Heart right ventricle (tissue), 16 donors: ENCODE results near the gene SIK2. TPM values are rescaled to one million over a fixed set of nuclear protein-coding genes. Genes with fewer than 3 reads are reported as not detected.
"Not testable (repeated sequence)": the region's sequence is repeated elsewhere in the genome, so short reads cannot be mapped to it uniquely, and the experiment has no call there.

Source experiments
- ATAC-seq, 8 donors: fragments of 200-7000 bp; cut with Tn5 transposase; one replicate each; pipeline ENCODE4 v1.9.1; 2020; ENCODE audit warnings: mild to moderate bottlenecking in 8 of 8, moderate library complexity in 8 of 8, moderate number of reproducible peaks in 1 of 8
- DNase-seq, 2 donors: peaks; one replicate each; pipeline ENCODE4 v3.0.0-alpha.2; 2020
- H3K27ac ChIP-seq, 10 donors: fragments of 200-600 bp; sonication (generic) in 2 of 10; one replicate each; pipeline versions ENCODE4 v1.5.0 to v1.8.0; 2020 to 2022; ENCODE audit warnings: mild to moderate bottlenecking in 3 of 10
- H3K27me3 ChIP-seq, 7 donors: fragments of 200-600 bp; one replicate each; pipeline ENCODE4 v1.8.0; 2021 to 2022; ENCODE audit warnings: mild to moderate bottlenecking in 2 of 7
- H3K36me3 ChIP-seq, 9 donors: fragments of 200-600 bp; sonication (generic) in 1 of 9; one replicate each; pipeline versions ENCODE4 v1.5.0 to v1.8.0; 2020 to 2022; ENCODE audit warnings: mild to moderate bottlenecking in 2 of 9
- H3K4me1 ChIP-seq, 9 donors: fragments of 200-600 bp; sonication (generic) in 1 of 9; one replicate each; pipeline versions ENCODE4 v1.5.0 to v1.8.0; 2020 to 2022; ENCODE audit warnings: mild to moderate bottlenecking in 4 of 9
- H3K4me3 ChIP-seq, 10 donors: fragments of 200-600 bp; sonication (generic) in 2 of 10; one replicate each; pipeline versions ENCODE4 v1.5.0 to v1.8.0; 2020 to 2022; ENCODE audit warnings: mild to moderate bottlenecking in 7 of 10, moderate library complexity in 2 of 10
- H3K9me3 ChIP-seq, 11 donors: fragments of 200-600 bp in 10 of 11; sonication (generic) in 2 of 11; one replicate each; pipeline versions ENCODE4 v1.5.0 to v1.8.0; 2013 to 2022; ENCODE audit warnings: mild to moderate bottlenecking in 2 of 11, control low read depth in 1 of 11, moderate library complexity in 1 of 11
- WGBS, 2 donors: extraction: QIAGEN DNeasy Blood & Tissue Kit; methylation state at CpG; one replicate each; pipeline ENCODE4 v1.1.7; 2013; ENCODE audit warnings: inconsistent platforms in 1 of 2; 5-methylcytosine and 5-hydroxymethylcytosine counted together
- intact Hi-C, 10 donors: fragments of 100-400 bp; cut with DNase I; formaldehyde crosslinking; loops; one replicate each; pipeline versions ENCODE4 v1.11.1 to v1.14.2; 2022
- polyA plus RNA-seq, 2 donors: library from polyadenylated mRNA; stranded (reverse); fragments of 200-250 nt; gene quantifications; one replicate each; pipeline ENCODE4 v1.2.3, GENCODE V29; 2013
- total RNA-seq, 10 donors: library from RNA; stranded (reverse); fragmentation: NEBNext Ultra II Directional in 3 of 10; extraction: Animal tissue kit (Norgen Biotek cat#: 25700) in 3 of 10; gene quantifications; one replicate each; pipeline versions ENCODE4 v1.2.1 to v1.2.4, GENCODE V29; 2021 to 2023
- TF ChIP-seq, protein P1 (sequence below), 9 donors: fragments of 200-600 bp; sonication (generic) in 2 of 9; IDR thresholded peaks; one replicate each; pipeline versions ENCODE4 v1.5.0 to v1.8.0; 2021 to 2022; ENCODE audit warnings: antibody characterized with exemption in 9 of 9, mild to moderate bottlenecking in 5 of 9, moderate library complexity in 1 of 9
- donor health status: Arrhythmogenic right ventricular cardiomyopathy.
- donor health status: ischemic (EF 13 %, LVEDD 7.1; RV severe dilation, severe dysfunction).
- donor health status: healthy with polysubstance abuse.
- donor health status: DM: no; HTN: yes; CAD: no.
- donor health status: DM: no; HTN: no; CAD: no.
- donor health status: ischemic (EF 25% LVEDD 6.9; RV normal size, moderate dysfunction).
- donor health status: ischemic (EF 25% LVEDD 5.7; RV mildly dilated, moderate dysfunction).
- donor health status: healthy.
- donor health status: DM: yes; HTN: yes; CAD: no.
- donor health status: Ischemic cardiomyopathy.
- donor health status: ischemic (EF 35%, LVEDD 5.7; RV mildly dilated, moderate dysfunction).
- donor health status: nonischemic (EF 11% LVEDD 7.7; RV severe dilation, severe dysfunction).
- donor health status: DM: yes; HTN: yes; CAD: no.
- donor health status: PGD.
- donor health status: ischemic (EF 29% LVEDD 5.4; RV normal size, mild dysfunction).
- donor health status: nonischemic (EF 23%, LVEDD 6.1; RV moderate dilation, normal function).

SIK2 gene
- total and polyA plus RNA-seq, 12 donors = 4.1 to 41.6 (median 28.8) TPM

- DNase-seq = no peak
- ATAC-seq = no peak
- WGBS, 2 donors = 91 to 95% methylated on average over 1 of the region's 1 CpG
These were observed 42.7 kb downstream of the SIK2 start for GRCh38 chr11:111644922-111645321.

DNA sequence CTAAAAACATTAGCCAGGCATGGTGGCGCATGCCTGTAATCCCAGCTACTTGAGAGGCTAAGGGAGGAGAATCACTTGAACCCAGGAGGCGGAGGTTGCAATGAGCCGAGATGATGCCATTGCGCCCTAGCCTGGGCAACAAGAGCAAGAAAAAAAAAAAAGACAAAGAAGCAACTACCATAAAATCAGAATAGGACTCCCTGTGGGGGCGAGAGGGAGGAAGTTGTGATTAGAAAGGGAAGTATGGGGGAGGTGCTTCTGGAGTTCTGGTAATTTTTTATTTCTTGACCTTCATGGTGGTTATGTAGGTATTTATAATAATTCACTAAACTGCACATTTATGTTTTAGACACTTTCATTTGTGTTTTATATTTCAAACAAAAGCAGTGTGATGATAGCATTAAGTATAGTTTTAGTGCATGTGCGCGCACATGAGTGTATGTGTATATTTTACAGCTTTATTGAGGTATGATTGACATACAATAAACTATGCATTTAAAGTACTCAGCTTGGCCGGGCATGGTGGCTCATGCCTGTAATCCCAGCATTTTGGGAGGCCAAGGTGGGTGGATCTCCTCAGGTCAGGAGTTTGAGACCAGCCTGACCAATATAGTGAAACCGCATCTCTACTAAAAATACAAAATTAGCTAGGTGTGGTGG lies 43.5 kb downstream of the SIK2 start:
- peaks cover 0 to 19% (median 4%) of the 10 kb centered on the region in 9 donors for H3K36me3 ChIP-seq
- no peaks in the 10 kb centered on the region for H3K9me3 ChIP-seq
- H3K27me3 ChIP-seq = no peaks in the 10 kb centered on the region
- intact Hi-C loops = no loop called here
- ATAC-seq (no peak), DNase-seq (no peak)
- 94 to 96% methylated on average over 9 of the region's 9 CpGs for WGBS, 2 donors
- H3K4me3 ChIP-seq = no peak overlapping the region
- peaks cover 0 to 15% (median 7%) of the 10 kb centered on the region in 9 donors for H3K4me1 ChIP-seq
- TF ChIP-seq, protein P1, sequence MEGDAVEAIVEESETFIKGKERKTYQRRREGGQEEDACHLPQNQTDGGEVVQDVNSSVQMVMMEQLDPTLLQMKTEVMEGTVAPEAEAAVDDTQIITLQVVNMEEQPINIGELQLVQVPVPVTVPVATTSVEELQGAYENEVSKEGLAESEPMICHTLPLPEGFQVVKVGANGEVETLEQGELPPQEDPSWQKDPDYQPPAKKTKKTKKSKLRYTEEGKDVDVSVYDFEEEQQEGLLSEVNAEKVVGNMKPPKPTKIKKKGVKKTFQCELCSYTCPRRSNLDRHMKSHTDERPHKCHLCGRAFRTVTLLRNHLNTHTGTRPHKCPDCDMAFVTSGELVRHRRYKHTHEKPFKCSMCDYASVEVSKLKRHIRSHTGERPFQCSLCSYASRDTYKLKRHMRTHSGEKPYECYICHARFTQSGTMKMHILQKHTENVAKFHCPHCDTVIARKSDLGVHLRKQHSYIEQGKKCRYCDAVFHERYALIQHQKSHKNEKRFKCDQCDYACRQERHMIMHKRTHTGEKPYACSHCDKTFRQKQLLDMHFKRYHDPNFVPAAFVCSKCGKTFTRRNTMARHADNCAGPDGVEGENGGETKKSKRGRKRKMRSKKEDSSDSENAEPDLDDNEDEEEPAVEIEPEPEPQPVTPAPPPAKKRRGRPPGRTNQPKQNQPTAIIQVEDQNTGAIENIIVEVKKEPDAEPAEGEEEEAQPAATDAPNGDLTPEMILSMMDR (IDR thresholded peaks at IDR 0.05) = no peak
- no peak overlapping the region for H3K27ac ChIP-seq

More at GRCh38 chr11:111644922-111645321, 42.7 kb downstream of the SIK2 start:
- H3K27me3 ChIP-seq = no peaks in the 10 kb centered on the region
- H3K9me3 ChIP-seq = no peaks in the 10 kb centered on the region
- peaks cover 0 to 19% (median 4%) of the 10 kb centered on the region in 9 donors for H3K36me3 ChIP-seq
- H3K4me1 ChIP-seq = peaks cover 0 to 19% (median 12%) of the 10 kb centered on the region in 9 donors
- H3K4me3 ChIP-seq = no peak overlapping the region
- no peak overlapping the region for H3K27ac ChIP-seq
- intact Hi-C loops = no loop called here
- TF ChIP-seq, protein P1 (IDR thresholded peaks at IDR 0.05) = no peak

GRCh38 chr11:111651336-111651735 lies 49.1 kb downstream of the SIK2 start:
- intact Hi-C loops, ATAC-seq, H3K27ac ChIP-seq, H3K9me3 ChIP-seq, H3K27me3 ChIP-seq, H3K4me1 ChIP-seq, DNase-seq, H3K4me3 ChIP-seq: not testable (repeated sequence)
- 89 to 90% methylated on average over 5 of the region's 5 CpGs for WGBS, 2 donors
- H3K36me3 ChIP-seq = peaks cover 0 to 33% (median 0%) of the 10 kb centered on the region in 9 donors

DNA sequence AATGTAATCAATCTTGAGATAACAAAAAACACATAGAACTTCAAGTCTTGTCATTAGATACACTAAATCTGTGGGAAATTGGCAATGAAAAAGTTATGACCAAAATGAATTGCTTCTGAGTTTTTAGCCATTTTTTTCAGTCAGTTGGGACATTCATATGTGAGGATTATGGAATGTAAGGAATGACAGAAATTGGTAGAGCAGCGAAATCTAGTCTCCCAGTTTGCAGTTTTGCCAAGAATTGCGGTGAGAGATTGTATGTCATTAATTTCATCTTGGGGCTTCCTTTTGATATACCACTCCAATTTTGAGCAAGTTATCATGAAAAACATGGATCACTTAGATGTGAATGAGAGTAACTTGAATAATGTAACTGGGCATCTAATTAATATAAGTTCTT lies 49.9 kb downstream of the SIK2 start:
- TF ChIP-seq, protein P1 (IDR thresholded peaks at IDR 0.05) = no peak
- Histone ChIP-seq H3K27me3 (no peaks in the 10 kb centered on the region), H3K4me1 (no peaks in the 10 kb centered on the region), H3K27ac (no peak overlapping the region), H3K4me3 (no peak overlapping the region), H3K36me3 (peaks cover 0 to 33% (median 0%) of the 10 kb centered on the region in 9 donors), H3K9me3 (no peaks in the 10 kb centered on the region)
- intact Hi-C loops = no loop called here
- DNase-seq = no peak
- ATAC-seq = no peak
- WGBS, 2 donors = 68 to 73% methylated on average over 2 of the region's 2 CpGs

DNA sequence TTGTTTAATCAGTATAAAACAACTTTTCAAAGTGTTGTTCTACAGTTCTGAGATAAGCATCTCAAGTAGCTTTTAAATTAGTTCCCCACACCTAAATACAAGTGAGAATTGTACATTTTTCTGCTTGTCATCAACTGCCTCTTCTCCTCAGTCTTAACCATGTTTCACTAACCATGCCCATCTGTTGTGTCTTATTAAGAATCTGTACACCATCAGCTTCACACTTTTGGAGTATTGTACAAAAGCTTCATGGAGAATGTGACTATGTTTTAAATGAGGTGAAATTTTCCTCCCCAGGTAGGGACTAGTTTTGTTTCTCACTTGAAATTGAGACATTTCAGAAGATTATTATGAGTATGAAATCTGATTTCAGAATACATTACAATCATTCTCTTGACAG lies 52.4 kb downstream of the SIK2 start:
- no peaks in the 10 kb centered on the region for H3K9me3 ChIP-seq
- TF ChIP-seq, protein P1 (IDR thresholded peaks at IDR 0.05) = no peak
- ATAC-seq (no peak), DNase-seq (no peak)
- no peaks in the 10 kb centered on the region for H3K27me3 ChIP-seq
- H3K4me3 ChIP-seq = no peak overlapping the region
- peaks cover 0 to 10% (median 0%) of the 10 kb centered on the region in 9 donors for H3K4me1 ChIP-seq
- peaks cover 0 to 24% (median 0%) of the 10 kb centered on the region in 9 donors for H3K36me3 ChIP-seq
- intact Hi-C loops = no loop called here
- no peak overlapping the region for H3K27ac ChIP-seq
